ENCODE measurements around the gene CA12.

The CA12 gene

GRCh38 chr15:63357731-63358130 is 23.9 kb downstream of the CA12 start:
- no peak for DNase-seq (ENCODE audit: extremely low read depth, low read depth)
- no peak for TF ChIP-seq CTCF (IDR thresholded peaks at IDR 0.05; ENCODE audit: low read depth, low read length)

GRCh38 chr15:63357061-63357460 is 24.6 kb downstream of the CA12 start:
- no peak for TF ChIP-seq CTCF (IDR thresholded peaks at IDR 0.05; ENCODE audit: low read depth, low read length)
- no peak for DNase-seq (ENCODE audit: extremely low read depth, low read depth)

- no peak for DNase-seq (ENCODE audit: extremely low read depth, low read depth)
- no peak for TF ChIP-seq CTCF (IDR thresholded peaks at IDR 0.05; ENCODE audit: low read depth, low read length)
Observed at GRCh38 chr15:63354821-63355650, 26.6 kb downstream of the CA12 start.

GRCh38 chr15:63353887-63354286 is 27.8 kb downstream of the CA12 start:
- no peak for TF ChIP-seq CTCF (IDR thresholded peaks at IDR 0.05; ENCODE audit: low read depth, low read length)
- no peak for DNase-seq (ENCODE audit: extremely low read depth, low read depth)

GRCh38 chr15:63353261-63353660 is 28.4 kb downstream of the CA12 start:
- TF ChIP-seq CTCF (IDR thresholded peaks at IDR 0.05; ENCODE audit: low read depth, low read length), result no peak

GRCh38 chr15:63352808-63353207 is 28.8 kb downstream of the CA12 start:
- no peak for DNase-seq (ENCODE audit: extremely low read depth, low read depth)
- TF ChIP-seq CTCF (IDR thresholded peaks at IDR 0.05; ENCODE audit: low read depth, low read length), result no peak

More at GRCh38 chr15:63353261-63353660, 28.4 kb downstream of the CA12 start:
- DNase-seq (ENCODE audit: extremely low read depth, low read depth), result no peak

GRCh38 chr15:63351170-63351569 is 30.5 kb downstream of the CA12 start:
- TF ChIP-seq CTCF (IDR thresholded peaks at IDR 0.05; ENCODE audit: low read depth, low read length), result no peak
- DNase-seq (ENCODE audit: extremely low read depth, low read depth), result no peak

Data from AG09319 (cell line).